GM18951 (cell line): Measurements from ENCODE around the gene CCL27.
A peak's percentile ranks its signal among the peaks of the same experiment; 100 is the strongest.

Experiments
- POLR2A ChIP-seq: IDR thresholded peaks from 4 replicates; pipeline ENCODE4 v1.6.1; 2011; ENCODE audit warnings: mild to moderate bottlenecking; ENCODE audit not compliant: insufficient read length, insufficient read depth; ENCODE audit errors: extremely low read depth
- in situ Hi-C: fragments of 300-500 bp; cut with MboI; formaldehyde crosslinking; loops from one replicate; pipeline ENCODE4 v1.12.0; 2022; ENCODE audit warnings: low sequenced_read_pairs, mixed read lengths, inconsistent platforms; ENCODE audit not compliant: unreplicated experiment

The CCL27 gene

DNA sequence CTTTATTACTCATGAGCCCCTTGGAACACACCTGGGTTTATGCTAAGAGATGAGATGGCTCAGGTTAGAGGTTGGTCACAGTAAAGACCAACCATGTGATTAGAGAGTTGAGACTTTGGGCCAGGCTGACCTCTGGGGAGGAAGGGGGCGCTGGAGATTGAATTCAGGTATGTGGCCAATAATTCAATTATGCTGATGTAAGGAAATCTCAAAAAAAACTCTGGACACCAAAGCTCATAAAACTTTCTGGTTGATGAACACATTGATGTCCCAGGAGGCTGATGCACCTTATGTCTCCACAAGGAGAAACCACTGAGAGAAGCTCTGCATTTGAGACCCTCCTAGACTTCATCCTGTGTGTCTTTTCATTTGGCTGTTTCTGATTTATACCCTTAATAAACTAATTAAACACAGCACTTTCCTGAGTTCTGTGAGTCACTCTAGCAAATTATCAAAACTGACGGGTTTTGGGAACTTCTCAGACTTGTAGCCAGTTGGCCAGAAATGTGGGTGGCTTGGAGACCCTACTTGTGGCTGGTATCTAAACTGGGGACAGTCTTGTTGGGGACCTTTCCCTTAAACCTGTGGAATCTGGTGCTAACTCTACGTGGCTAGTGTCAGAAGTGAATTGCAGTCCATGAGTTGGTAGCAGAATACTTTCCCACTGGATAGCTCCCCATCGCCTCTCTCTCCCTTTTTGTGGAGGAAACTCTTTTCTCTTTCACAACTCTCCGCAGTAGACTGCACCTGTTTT is 7.5 kb upstream of the CCL27 start:
- in situ Hi-C loops: no loop called here
- TF ChIP-seq POLR2A: no peak

- in situ Hi-C loops: no loop called here
- TF ChIP-seq POLR2A: peak; percentile 30
These were observed 3.2 kb upstream of the CCL27 start for GRCh38 chr9:34665381-34666250.

DNA sequence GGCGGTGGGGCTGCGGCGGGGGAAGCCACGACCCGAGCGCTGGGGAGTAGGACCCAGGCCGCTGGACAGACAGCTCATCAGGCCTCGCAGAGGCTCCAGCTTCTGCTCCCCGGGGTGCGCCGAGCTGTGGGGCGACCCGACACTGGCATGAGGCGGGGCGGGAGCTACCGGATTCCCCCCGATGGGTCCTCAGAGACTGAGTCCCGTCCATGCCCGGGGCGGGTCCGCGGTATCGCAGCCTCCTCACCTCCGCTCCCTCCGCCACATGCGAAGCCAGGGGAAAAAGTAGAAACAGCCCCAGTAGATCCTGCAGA is 2.6 kb upstream of the CCL27 start:
- TF ChIP-seq POLR2A: no peak
- in situ Hi-C loops: no loop called here

DNA sequence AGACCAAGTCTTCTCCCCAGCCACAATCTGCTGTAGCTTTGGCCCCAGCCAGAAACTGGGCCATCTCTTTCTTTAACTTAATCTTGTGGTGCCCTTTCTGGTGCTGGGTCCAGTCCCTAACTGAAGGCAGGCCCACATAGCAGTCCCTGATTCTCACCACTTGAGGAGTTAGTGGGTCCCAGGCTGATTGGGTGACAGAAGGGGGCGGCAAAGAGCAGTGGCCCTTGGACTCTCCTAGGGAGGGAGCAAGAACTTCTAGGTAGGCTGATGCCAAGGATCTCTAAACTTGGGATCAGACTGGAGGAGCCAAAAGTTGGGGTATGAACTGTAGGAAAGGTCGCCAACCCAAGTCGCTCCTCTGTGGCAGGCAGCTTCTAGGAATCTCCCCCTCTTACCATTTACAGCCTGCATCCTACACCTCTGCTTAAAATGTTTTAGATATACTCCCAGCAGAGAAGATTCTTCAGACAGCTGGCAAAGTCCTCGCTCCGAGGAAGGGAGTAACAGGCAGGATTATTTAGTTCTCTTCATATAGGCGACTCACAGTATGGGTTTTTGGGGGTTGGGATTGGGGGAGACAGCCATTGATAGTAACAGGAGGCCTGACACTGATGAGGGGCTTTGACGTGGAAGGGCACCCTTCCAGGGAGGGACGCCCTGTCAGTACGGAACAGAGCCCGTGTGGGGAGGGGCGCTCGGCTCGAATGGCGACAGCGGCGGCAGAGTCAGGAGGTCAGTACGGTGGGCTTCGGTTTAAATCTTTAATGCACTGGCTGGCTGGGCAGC is 2.0 kb upstream of the CCL27 start:
- in situ Hi-C loops: no loop called here
- TF ChIP-seq POLR2A: no peak

DNA sequence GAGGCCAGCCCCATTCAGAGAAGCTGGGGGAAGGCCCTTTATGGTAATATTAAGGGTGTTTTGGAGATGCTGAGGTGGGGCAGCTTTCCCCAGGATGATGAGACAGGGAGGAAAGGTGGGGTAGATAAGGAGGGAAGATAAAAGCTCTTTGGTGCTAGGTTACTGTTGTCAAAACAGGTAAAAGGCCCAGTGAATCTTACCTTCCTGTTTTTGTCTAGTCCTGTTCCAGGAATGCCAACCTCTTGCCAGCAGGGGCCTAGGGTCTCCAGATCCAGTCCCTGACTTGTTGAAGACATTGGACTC is 797 bp upstream of the CCL27 start:
- in situ Hi-C loops: no loop called here
- no peak for TF ChIP-seq POLR2A

GRCh38 chr9:34659592-34660253 is 2.7 kb downstream of the CCL27 start:
- in situ Hi-C loops: no loop called here
- no peak for TF ChIP-seq POLR2A

DNA sequence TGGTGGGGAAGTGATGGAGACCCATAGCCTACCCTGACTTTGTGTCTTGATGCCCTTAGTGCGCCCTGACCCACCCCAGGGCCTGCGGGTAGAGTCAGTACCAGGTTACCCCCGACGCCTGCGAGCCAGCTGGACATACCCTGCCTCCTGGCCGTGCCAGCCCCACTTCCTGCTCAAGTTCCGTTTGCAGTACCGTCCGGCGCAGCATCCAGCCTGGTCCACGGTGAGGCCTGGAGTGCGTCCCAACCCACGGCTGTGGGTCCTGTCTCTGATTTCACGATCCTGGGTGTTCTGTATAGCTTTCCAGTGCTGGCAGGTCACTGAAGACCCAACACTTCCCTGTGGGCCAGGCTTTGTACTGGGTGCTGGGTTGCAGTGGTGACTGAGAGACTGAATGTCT is 4.0 kb downstream of the CCL27 start:
- in situ Hi-C loops: no loop called here
- TF ChIP-seq POLR2A: no peak

- in situ Hi-C loops: no loop called here
- TF ChIP-seq POLR2A: no peak
These were observed 5.5 kb downstream of the CCL27 start for GRCh38 chr9:34656992-34657391.

- no peak for TF ChIP-seq POLR2A
- in situ Hi-C loops: no loop called here
These were observed 7.1 kb downstream of the CCL27 start for GRCh38 chr9:34655394-34655793.

DNA sequence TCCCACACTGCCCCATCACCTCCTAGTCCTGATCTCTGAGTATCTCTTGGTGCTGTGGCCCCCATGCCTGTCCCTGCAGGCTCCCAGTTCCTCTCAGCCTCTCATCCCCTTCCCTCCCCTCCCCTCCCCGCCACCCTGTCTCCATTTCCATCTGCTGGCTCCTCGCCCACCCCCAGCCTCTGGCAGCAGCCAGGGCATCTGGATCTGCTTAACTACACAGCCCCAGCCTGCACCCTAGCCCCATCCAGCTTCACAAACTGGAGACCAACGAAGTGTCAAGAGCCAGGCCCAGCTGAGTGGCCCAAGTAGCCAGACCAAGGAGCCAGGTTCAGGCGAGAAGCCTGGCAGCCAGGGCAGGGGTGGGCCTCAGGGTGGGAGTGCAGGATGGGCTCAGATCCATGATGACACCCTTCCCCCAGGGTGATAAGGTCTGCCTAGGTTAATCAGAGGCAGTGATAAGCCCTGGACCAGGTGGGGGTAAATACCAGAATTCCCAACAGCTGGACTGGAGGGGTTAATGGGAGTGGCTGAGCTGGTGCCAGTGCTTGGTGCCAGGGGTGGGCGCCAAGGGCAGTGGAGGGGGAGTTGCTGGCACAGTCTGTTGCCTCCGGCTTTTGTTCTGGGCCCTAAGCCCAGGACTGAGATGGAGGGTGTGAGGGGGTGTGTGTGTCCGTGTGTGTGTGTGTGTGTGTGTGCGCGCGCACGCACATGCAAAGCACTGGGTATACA is 8.0 kb downstream of the CCL27 start:
- no peak for TF ChIP-seq POLR2A
- in situ Hi-C loops: no loop called here

DNA sequence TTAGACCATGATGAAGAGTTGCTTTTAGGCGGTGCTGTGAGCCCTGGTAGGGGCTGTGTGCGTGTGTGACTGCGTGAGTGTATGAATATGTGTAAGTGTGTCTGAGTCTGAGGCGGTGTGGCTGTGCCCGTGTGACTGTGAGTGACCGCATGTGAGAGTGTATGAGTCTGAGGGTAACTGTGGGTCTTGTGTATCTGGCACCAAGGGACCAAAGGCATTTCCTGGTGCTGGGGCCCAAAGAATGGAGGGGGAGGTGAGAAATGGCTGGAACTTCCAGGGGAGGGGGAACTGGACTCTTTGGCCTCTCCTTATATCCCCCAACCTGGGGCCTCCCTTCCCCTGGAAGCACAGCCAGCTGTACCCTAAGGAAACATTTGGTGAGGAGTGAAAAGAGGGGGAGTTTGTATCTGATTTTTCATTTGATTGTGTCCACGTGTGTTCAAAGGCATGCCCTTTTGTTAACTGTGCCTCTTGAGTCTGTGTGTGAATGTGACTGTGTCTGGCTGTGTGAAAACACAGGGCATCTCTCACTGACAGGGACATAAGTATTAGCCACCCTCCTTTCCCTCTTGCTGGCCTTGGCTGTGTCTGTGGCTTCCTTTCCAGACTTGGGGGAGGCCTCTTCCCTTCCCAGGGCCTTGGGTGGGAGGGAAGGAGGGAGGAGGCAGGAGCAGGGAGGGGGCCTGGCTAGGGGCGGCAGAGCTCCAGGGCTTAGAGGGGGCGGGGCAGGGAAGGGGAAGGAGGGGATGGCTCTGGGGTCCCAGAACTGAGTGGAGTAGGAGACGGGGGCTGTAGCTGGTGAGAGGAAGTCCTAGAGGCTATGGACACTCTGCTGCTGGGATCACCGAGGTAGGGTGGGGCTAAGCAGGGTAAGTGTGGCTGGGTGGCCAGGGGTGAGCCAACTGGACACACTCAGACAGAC is 9.0 kb downstream of the CCL27 start:
- TF ChIP-seq POLR2A: no peak
- in situ Hi-C loops: no loop called here

- no peak for TF ChIP-seq POLR2A
- in situ Hi-C loops: no loop called here
These were observed 9.9 kb downstream of the CCL27 start for GRCh38 chr9:34652602-34653000.
